ENCODE results near the gene EIF4E1B.

The EIF4E1B gene

GRCh38 chr5:176694146-176694545 is 63.7 kb downstream of the EIF4E1B start:
- Mint-ChIP-seq H3K9me3 (no peaks in the 10 kb centered on the region), H3K4me3 (no peak overlapping the region), H3K4me1 (ENCODE audit: low read depth) (peaks cover 11% of the 10 kb centered on the region), H3K27me3 (peaks cover 92% of the 10 kb centered on the region), H3K36me3 (ENCODE audit: low read depth) (no peaks in the 10 kb centered on the region), H3K27ac (no peak overlapping the region)
- intact Hi-C loops (cut with micrococcal nuclease): no loop called here

- Mint-ChIP-seq H3K4me3 (no peak overlapping the region), H3K4me1 (ENCODE audit: low read depth) (peaks cover 11% of the 10 kb centered on the region), H3K27me3 (peaks cover 91% of the 10 kb centered on the region), H3K36me3 (ENCODE audit: low read depth) (no peaks in the 10 kb centered on the region), H3K9me3 (no peaks in the 10 kb centered on the region), H3K27ac (no peak overlapping the region)
- intact Hi-C loops (cut with micrococcal nuclease): no loop called here
These were observed 64.2 kb downstream of the EIF4E1B start for GRCh38 chr5:176694631-176695030.

DNA sequence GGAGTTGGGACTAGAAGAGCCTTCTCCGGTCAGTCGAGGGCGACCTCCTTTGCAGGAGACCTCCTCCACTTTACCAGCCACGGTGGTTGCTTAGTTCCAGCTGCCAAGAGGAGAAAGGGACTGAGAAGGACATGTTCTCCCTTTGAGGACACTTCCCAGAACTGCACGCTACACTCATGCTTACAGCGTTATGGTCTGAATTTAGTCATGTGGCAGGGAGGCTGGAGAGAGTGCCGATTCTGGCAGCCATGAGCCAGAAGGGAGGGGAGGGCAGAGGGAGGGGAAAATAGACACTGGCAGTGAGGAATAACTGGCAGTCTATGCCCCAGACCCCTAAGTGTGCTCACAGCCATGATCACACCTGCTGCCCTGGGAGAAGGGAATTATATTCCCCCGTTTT is 64.6 kb downstream of the EIF4E1B start:
- peaks cover 91% of the 10 kb centered on the region for H3K27me3 Mint-ChIP-seq
- no peaks in the 10 kb centered on the region for H3K36me3 Mint-ChIP-seq (ENCODE audit: low read depth)

More for the DNA sequence above, 64.6 kb downstream of the EIF4E1B start:
- H3K27ac Mint-ChIP-seq: no peak overlapping the region
- intact Hi-C loops (cut with micrococcal nuclease): no loop called here
- peaks cover 11% of the 10 kb centered on the region for H3K4me1 Mint-ChIP-seq (ENCODE audit: low read depth)
- no peaks in the 10 kb centered on the region for H3K9me3 Mint-ChIP-seq
- no peak overlapping the region for H3K4me3 Mint-ChIP-seq
